T47D (cell line): ENCODE results near the gene MC1R.

Experiments used
- DNase-seq, 2 experiments: peaks; one replicate each; pipeline versions ENCODE4 v3.0.0 to v3.0.0-alpha.2; 2011 to 2012; ENCODE audit warnings: low read depth in 1 of 2, low spot score in 1 of 2
- JUND ChIP-seq: IDR thresholded peaks from 2 replicates; pipeline ENCODE4 v1.6.1; 2012; ENCODE audit warnings: low read depth
- in situ Hi-C: cut with HindIII; loops from 2 replicates; pipeline ENCODE4 v1.10.0; 2016; ENCODE audit warnings: low sequenced_read_pairs, low pct_unique_long_range_greater_than_20kb

MC1R gene

DNA sequence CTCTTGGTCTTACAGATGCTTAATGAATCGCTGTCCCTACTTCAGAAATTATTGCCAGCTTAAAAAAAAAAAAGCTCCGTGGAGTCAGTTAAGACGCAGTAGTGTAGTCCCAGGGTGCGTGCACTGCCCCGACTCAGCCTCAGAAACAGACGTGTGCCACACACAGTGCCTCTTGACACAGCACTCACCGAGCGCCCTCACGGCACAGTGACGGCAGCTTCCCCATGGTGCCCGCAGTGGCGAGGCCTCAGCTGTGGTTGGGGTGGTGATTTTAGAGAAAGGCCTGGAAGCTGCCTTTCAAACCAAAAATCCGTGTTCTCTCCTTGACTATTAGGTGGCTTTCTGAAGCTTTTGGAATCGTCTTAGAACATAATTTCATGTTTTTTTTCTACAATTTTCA is 31.4 kb upstream of the MC1R start:
- TF ChIP-seq JUND, result no peak
- in situ Hi-C loops, result no loop called here
- DNase-seq, result no peak

DNA sequence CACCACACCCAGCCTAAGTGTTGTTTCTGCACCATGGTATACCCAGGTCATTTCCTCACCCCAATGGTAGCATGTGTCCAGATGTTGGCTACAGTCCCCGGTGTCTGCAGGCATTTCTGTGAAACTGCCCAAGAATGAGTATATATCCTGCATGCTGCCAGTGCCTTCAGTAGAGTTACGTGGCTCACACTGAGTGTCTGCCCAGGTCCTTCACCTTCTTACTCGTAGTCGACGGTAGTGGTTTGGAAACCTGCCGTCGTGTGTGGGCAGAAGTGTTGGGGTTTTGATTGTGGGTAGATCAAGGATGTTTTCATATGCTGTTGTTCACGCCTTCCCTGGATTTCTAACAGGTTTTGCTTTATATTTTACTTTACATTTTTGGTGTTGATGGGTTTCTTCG is 28.5 kb upstream of the MC1R start:
- DNase-seq, result no peak
- TF ChIP-seq JUND, result no peak
- in situ Hi-C loops, result no loop called here

DNA sequence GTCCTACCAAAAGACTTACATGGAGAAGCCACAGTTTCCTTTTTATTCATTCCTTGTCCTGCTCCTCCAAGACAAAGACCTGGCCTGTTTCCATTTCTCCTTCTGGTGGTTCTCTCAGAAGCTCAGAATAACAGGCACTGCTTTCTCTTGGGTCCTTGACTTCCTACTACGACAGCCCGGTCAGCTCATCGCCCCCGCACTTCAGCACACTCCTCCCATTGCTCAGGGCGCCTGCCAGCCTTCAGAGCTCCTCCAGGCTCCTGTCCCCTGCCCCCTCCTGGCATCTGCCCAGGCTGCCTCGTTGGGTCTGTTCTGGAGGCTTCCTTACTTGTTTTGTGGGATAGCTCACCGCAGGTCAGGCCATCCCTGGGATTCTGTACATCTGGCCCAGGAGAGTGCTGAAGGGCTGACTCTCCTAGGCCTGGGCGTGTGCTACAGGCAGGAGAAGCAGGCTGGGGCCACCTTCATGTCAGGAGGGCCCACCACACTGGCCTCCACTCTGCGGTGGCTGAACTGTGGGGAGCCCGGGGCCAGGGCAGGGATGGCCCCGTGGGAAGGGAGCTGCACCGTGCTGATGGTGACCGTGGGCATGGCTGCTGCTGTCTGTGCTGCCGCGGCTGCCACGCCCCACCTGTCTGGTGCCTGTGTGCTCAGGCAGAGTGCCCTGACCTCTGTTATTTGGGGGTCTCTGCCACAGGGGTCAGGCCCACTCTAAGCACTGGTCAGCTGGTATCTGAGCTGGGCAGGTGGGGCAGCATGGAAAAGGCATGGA is 27.6 kb upstream of the MC1R start:
- in situ Hi-C loops, result no loop called here
- TF ChIP-seq JUND, result no peak
- no peak for DNase-seq

DNA sequence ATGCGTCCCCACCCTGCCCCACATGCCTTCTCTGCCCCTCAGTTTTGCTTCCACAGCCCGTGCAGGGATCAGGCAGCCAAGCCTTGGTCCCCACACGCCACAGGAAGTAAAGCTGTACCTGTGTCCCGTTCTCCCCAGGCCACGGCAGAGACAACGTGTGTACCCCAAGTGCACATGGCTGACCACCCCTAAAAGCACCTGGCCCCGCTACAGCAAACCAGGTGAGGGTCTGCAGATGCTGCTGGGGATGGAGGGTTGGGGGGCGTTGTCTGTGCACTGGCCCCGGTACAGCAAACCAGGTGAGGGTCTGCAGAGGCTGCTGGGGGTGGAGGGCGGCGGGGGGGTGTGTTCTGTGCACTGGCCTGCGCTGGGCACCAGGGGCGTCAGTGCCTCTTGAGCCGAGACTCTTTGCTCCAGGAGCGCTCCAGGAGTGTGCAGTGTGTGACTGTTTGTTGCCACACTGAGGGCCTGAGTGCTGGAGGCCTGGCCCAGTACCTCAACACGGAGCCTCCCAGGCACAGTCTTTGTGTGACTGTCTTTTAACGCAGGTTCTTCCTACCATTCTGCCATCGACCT is 26.5 kb upstream of the MC1R start:
- no peak for DNase-seq
- no peak for TF ChIP-seq JUND
- in situ Hi-C loops, result no loop called here

DNA sequence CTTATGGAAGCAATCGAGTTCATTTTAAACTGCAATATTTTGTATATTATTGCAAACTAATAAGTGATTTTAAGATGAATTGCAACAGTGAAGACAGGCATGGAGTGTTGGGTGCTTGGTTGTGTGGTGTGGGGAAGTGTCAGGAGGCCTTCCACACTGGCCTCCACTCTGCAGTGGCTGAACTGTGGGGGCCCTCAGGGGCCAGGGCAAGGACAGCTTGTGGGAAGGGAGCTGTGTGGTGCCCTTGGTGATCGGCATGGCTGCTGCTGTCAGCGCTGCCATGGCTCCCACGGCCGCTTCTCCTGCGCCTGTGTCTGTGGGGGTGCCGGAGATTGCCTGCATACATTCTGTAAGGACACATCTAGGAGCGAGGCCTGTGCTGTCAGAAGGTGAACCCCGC is 26.0 kb upstream of the MC1R start:
- in situ Hi-C loops, result no loop called here
- TF ChIP-seq JUND, result no peak
- no peak for DNase-seq

DNA sequence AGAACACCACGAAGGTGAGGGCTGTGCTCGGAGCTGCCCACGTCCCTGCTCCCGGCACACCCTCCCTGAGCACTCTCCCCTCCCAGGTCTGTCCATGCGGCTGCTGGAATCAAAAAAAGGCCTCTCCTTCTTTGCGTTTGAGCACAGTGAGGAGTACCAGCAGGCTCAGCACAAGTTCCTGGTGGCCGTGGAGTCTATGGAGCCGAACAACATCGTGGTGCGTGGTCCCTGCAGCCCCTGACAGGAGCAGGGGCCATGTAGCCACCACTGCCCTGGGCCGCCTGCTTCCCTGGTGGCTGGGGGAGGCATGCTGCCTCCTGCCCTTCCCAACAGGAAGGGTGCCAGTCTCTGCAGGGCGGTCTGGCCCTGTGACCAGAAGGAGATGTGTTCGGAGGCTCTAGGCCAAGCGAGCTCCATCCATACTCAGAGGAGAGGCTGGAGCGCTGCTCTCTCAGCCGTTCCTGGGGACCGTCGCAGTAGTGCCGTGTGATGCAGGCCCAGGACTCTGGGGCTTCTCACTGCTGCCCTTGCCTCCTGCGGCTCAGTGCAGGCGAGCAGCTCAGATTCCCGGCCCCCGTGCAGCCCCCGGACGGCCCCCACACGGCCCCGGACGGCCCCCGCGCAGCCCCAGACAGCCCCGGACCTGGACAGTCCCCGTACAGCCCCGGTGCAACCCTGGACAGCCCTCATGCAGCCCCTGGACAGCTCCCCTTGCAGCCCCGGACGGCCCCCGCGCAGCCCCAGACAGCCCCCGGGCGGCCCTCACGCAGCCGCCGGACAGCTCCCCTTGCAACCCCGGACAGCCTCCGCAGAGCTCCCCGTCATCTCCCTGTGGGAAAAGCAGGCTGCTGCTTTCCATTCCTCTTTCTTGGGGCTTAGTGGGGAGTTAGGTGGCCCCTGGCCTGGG is 24.8 kb upstream of the MC1R start:
- in situ Hi-C loops, result no loop called here
- TF ChIP-seq JUND, result no peak
- no peak for DNase-seq

DNA sequence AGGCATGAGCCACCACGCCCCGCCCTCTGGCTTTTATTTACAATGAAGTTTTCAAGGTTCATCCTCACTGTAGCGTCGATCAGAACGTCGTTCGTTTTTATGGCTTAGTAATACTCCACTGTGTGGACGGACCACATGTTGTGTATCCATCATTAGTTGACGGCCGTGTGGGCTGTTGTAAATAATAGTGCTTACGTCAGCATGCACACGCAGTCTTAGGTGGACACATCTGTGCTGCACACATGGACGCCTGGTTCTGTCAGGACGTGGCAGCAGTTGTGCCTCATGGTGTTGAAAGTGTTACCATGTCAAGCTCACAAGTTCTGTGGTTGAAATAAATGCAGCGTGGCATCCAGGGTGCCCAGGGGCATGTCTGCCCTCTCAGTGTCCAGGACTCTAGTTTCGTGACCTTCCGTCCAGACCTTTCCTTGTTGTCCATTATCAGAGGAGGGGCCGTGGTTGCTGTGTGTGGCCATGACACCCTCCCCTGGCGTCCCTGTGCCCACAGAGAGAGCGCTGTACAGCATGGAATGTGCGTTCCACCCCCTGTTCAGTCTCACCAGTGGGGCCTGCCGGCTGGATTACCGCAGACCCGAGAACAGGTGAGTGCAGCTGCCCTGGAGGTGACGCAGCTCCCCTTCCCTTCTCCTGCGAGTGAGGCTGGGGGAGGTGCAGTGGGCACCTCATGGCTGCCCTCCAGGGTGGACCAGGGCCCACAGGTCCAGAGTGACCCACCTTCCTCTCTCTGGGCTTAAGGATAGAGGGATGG is 23.0 kb upstream of the MC1R start:
- DNase-seq, result no peak
- in situ Hi-C loops, result no loop called here
- no peak for TF ChIP-seq JUND

DNA sequence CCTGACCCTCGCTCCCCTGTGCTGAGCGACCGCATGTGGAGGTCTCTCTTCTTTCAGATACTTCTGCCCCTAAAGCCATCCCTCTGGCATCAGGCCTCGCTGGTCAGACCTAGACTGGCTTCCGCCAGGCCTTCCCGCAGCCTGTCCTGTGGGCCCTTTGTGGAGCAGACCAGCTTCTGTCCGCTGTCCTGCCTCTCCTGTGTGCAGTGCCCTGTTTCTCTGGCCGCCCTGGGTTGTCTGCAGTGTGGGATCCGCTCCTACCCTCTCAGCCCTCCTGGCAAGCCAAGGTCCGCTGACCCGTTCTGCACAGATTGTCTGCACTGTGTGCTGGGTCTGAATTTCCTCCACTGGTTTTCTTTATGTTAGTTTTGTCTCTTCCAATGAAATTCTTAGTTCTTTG is 21.5 kb upstream of the MC1R start:
- DNase-seq, result no peak
- no peak for TF ChIP-seq JUND
- in situ Hi-C loops, result no loop called here

DNA sequence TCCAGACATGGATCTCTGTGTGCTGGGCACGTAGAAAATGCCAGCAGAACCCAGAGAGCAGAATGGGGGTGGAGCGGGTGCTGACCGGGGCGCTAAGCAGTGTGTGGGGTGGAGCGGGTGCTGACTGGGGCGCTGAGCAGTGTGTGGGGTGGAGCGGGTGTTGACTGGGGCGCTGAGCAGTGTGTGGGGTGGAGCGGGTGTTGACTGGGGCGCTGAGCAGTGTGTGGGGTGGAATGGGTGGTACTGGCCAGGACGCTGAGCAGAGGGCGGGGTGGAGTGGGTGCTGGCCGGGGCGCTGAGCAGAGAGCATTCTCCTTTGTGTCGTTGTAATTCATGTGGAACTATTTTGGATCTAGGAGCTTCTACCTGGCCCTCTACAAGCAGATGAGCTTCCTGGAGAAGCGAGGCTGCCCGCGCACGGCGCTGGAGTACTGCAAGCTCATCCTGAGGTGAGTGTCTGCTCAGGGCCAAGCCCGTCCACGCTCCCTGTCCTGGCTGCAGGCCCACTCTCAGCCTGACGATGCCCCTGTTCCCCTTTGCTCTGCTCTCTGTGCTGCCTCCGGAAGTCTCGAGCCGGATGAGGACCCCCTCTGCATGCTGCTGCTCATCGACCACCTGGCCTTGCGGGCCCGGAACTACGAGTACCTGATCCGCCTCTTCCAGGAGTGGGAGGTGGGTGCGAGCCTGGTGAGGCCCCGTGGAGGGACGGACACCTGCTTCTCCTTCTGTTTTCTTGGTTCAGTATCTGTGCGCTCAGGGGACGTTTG is 20.3 kb upstream of the MC1R start:
- DNase-seq, result no peak
- TF ChIP-seq JUND, result no peak
- in situ Hi-C loops, result no loop called here

DNA sequence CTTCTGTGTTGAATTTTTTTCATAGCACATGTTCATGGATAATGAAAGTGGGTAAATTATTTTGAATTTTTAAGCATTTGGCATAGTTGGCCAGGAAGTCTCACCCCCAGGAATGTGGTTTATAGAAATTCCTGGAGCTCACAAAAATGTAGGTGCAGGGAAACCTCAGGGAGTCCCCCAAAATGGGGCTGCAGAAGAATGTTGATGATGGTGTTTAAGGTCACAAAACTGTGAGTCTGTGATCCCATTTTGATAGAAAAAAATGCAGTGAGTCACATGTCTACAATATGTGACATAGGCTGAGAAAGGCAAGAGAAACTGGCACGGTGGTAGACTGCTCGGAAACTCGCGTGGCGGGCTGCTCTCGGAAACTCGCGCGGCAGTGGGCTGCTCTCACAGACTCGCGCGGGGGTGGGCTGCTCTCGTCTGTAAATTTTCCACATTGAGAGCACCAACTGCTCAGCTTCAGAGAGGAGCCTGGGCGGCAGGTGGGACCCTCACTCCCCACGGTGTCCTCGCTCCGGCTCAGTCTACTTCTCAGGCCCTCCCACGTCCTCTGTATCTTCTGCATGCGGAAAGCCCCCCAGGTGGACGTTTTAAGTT is 18.7 kb upstream of the MC1R start:
- in situ Hi-C loops, result no loop called here
- TF ChIP-seq JUND, result no peak
- no peak for DNase-seq

DNA sequence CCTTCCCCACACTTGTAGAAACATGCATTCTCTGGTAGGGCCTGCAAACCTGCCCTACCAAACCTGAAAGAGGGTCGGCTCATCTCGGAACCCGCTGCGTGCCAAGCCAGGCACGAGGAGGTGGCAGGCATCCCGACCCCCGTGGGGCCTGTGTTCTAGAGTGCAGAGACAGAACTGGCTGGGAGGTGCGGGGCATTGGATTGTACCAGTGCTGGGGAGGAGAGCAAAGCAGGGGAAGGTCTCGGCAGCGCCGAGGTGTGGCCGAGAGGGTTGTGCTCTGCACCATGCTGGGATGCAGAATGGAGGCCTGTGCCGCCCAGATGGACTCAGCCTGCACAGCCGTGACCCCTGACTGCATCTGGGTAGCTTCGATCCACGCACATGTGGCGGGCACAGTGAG is 17.8 kb upstream of the MC1R start:
- in situ Hi-C loops, result no loop called here

More for the DNA sequence above, 17.8 kb upstream of the MC1R start:
- no peak for TF ChIP-seq JUND
- DNase-seq, result no peak
